ENCODE results near the gene PTGIR. TPM values are rescaled to one million over a fixed set of nuclear protein-coding genes. Genes with fewer than 3 reads are reported as not detected.
A peak's percentile ranks its signal among the peaks of the same experiment; 100 is the strongest.

Gene PTGIR
- total RNA-seq, 6 experiments from 2014 or later: 2.4 to 4.1 (median 3.0) TPM

- H3K4me3 ChIP-seq: no peak overlapping the region
- 95% methylated on average over 3 of the region's 3 CpGs for WGBS (ENCODE audit: insufficient coverage, low coverage, low lambda C conversion rate, missing lambda C conversion rate)
- no peaks in the 10 kb centered on the region for H3K4me1 ChIP-seq
- H3K36me3 ChIP-seq: no peaks in the 10 kb centered on the region
- no peak overlapping the region for H3K27ac ChIP-seq
- no peaks in the 10 kb centered on the region for H3K27me3 ChIP-seq
- H3K9me3 ChIP-seq: no peaks in the 10 kb centered on the region
- ATAC-seq (no peak), DNase-seq (no peak)
- TF ChIP-seq CTCF (IDR thresholded peaks at IDR 0.05): no peak
- TF ChIP-seq POLR2A (IDR thresholded peaks at IDR 0.05): no peak
- intact Hi-C loops (cut with DNase I): no loop called here
These were observed 4.6 kb downstream of the PTGIR start for GRCh38 chr19:46620267-46620666.

GRCh38 chr19:46618670-46619231 is 6.1 kb downstream of the PTGIR start:
- Histone ChIP-seq H3K4me3 (no peak overlapping the region), H3K27me3 (no peaks in the 10 kb centered on the region), H3K9me3 (no peaks in the 10 kb centered on the region), H3K36me3 (no peaks in the 10 kb centered on the region), H3K27ac (no peak overlapping the region), H3K4me1 (no peaks in the 10 kb centered on the region)
- WGBS (ENCODE audit: insufficient coverage, low coverage, low lambda C conversion rate, missing lambda C conversion rate): 14% methylated on average over 5 of the region's 9 CpGs
- ATAC-seq (no peak), DNase-seq (no peak)
- intact Hi-C loops (cut with DNase I): no loop called here
- no peak for TF ChIP-seq POLR2A (IDR thresholded peaks at IDR 0.05)
- no peak for TF ChIP-seq CTCF (IDR thresholded peaks at IDR 0.05)

DNA sequence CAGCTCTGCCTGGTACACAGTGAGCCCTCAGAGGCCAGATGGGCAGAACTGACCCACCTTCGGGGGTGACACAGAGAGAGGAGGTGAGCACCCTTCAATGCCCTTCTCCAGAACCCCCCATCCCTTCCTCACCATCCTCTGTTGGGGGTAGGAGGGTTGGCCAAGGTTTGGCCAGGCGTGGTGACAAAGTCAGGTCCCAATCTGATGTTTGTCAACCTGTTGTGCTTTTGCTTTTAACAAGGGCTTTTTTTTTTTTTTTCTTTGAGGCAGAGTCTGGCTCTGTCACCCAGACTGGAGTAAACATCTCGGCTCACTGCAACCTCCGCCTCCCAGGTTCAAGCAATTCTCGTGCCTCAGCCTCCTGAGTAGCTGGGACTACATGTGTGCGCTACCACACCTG is 7.3 kb downstream of the PTGIR start:
- Histone ChIP-seq H3K4me3 (no peak overlapping the region), H3K27ac (no peak overlapping the region), H3K27me3 (no peaks in the 10 kb centered on the region), H3K9me3 (no peaks in the 10 kb centered on the region), H3K36me3 (no peaks in the 10 kb centered on the region), H3K4me1 (no peaks in the 10 kb centered on the region)
- TF ChIP-seq POLR2A (IDR thresholded peaks at IDR 0.05): no peak
- TF ChIP-seq CTCF (IDR thresholded peaks at IDR 0.05): no peak
- intact Hi-C loops (cut with DNase I): no loop called here
- ATAC-seq (no peak), DNase-seq (no peak)
- WGBS (ENCODE audit: insufficient coverage, low coverage, low lambda C conversion rate, missing lambda C conversion rate): 60% methylated on average over 3 of the region's 6 CpGs

DNA sequence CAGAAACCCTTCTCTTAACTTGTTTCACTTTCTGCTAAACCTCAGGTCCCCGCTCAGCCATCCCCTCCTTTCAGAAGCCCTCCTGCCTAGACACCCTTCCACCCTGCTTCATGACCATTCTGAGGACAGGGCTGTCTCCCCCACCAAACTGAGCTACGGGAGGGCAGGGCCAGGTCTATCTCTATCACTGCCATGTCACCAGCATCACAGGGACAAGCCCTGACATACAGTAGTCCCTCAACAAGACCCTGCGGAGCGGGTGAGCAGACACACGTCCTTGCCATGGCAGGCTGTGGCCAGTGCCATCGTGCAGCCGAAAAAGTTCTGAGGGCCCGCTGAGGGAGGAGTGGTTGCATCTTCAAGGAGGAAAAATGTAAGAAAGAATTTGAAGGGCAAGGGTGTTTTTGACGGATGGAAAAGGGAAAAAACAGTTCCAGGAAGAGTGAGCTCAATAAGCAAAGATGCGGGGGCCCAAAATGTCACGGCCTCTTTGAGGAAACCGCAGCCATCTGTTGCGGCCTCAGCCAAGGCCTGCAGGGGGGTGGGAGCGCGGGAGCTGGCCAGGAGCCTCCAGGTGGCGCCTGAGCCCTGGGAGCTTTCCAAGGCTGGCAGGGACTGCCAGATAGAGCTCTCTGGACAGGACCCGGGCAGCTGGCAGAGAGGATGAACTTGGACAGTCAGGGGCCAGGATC is 8.1 kb downstream of the PTGIR start:
- Histone ChIP-seq H3K27ac (no peak overlapping the region), H3K4me1 (no peaks in the 10 kb centered on the region), H3K27me3 (no peaks in the 10 kb centered on the region), H3K9me3 (no peaks in the 10 kb centered on the region), H3K36me3 (no peaks in the 10 kb centered on the region), H3K4me3 (no peak overlapping the region)
- TF ChIP-seq CTCF (IDR thresholded peaks at IDR 0.05): peak; percentile 28 to 56 (median 46)
- no peak for TF ChIP-seq POLR2A (IDR thresholded peaks at IDR 0.05)
- ATAC-seq (peak; percentile 79 to 86 (median 82)), DNase-seq (peak; percentile 77 to 82 (median 79))
- WGBS (ENCODE audit: insufficient coverage, low coverage, low lambda C conversion rate, missing lambda C conversion rate): 22% methylated on average over 12 of the region's 17 CpGs
- intact Hi-C loops (cut with DNase I): no loop called here
